HG03378 (cell line): ENCODE measurements around the gene C13orf42.

Experiments
- ATAC-seq: cut with Tn5 transposase; IDR thresholded peaks from one replicate; pipeline ENCODE4 v1.9.1; 2021; ENCODE audit warnings: mild to moderate bottlenecking, moderate library complexity; ENCODE audit not compliant: unreplicated experiment

The C13orf42 gene

GRCh38 chr13:51035978-51036377 lies 75.1 kb downstream of the C13orf42 start:
- ATAC-seq, result no peak

GRCh38 chr13:51035469-51035868 lies 75.6 kb downstream of the C13orf42 start:
- ATAC-seq, result no peak

GRCh38 chr13:51034906-51035305 lies 76.2 kb downstream of the C13orf42 start:
- ATAC-seq, result no peak

GRCh38 chr13:51033421-51034185 lies 77.5 kb downstream of the C13orf42 start:
- ATAC-seq, result no peak

GRCh38 chr13:51032831-51033230 lies 78.2 kb downstream of the C13orf42 start:
- no peak for ATAC-seq
